ENCODE results near the gene ZNF536.

DNA sequence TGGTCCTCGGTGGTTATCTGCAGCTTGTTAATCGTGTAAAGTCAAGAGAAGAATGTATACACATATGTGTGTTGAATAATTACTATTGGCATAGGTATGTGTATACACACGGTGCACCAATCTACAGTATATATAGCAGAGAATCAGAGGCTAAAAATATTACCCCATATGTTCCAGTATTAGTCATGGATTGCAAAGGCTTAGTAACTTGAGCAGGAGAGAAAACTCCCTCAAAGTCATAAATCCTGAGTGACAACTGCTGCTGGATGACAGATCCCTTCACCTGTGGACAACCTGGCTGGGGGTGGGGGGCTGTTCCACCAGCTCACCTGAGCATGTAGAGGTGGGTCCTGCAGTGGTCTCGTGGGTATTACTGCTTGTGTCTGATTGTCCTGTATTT, 185.0 kb downstream of the ZNF536 start:
- TF ChIP-seq, protein P1, sequence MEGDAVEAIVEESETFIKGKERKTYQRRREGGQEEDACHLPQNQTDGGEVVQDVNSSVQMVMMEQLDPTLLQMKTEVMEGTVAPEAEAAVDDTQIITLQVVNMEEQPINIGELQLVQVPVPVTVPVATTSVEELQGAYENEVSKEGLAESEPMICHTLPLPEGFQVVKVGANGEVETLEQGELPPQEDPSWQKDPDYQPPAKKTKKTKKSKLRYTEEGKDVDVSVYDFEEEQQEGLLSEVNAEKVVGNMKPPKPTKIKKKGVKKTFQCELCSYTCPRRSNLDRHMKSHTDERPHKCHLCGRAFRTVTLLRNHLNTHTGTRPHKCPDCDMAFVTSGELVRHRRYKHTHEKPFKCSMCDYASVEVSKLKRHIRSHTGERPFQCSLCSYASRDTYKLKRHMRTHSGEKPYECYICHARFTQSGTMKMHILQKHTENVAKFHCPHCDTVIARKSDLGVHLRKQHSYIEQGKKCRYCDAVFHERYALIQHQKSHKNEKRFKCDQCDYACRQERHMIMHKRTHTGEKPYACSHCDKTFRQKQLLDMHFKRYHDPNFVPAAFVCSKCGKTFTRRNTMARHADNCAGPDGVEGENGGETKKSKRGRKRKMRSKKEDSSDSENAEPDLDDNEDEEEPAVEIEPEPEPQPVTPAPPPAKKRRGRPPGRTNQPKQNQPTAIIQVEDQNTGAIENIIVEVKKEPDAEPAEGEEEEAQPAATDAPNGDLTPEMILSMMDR (IDR thresholded peaks at IDR 0.05) = no peak
- TF ChIP-seq POLR2A (IDR thresholded peaks at IDR 0.05) (no peak), POLR2AphosphoS5 (IDR thresholded peaks at IDR 0.05) (no peak), EP300 (IDR thresholded peaks at IDR 0.05) (no peak)

Data from sigmoid colon (tissue), 4 donors.